HG03095 (cell line): ENCODE results near the gene C10orf67.

Experiments used
- ATAC-seq: cut with Tn5 transposase; IDR thresholded peaks from one replicate; pipeline ENCODE4 v1.9.1; 2021; ENCODE audit warnings: moderate library complexity; ENCODE audit not compliant: unreplicated experiment

C10orf67 gene

DNA sequence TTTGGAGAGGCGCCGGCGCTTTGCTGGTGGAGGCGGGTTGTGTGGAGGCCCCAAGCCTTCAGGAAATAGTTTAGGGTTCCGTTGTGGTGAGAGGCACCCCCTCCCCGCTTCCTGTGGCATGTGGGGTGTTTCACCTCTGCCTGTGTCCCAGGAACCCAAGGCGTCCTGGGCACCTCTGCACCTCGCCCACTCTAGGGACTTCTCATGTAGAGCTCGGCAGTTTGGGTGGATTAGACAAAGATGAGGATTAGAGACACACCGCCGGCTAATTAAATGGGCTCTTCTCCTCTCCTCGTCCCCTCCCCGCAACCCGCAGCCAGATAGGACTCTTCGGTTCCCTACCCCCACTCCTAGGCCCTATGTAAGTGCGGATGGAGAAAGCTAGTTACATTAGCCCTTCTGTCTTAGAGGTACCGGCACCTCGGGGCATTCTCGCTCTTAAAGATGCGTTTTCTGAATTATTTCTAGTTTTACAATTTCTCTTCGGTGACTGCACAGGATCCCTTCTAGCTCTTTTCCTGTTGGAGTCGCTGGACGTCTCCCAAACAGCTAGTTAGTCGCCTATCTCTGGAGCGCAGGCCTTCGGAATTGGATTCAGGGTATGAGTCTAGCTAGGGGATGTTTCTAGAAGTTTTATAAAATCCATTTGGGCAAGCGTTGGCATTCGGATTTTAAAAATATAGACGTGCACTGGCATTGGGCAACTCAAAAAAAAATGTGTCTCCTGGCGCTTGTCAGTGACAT is 144.7 kb downstream of the C10orf67 start:
- ATAC-seq, result no peak

DNA sequence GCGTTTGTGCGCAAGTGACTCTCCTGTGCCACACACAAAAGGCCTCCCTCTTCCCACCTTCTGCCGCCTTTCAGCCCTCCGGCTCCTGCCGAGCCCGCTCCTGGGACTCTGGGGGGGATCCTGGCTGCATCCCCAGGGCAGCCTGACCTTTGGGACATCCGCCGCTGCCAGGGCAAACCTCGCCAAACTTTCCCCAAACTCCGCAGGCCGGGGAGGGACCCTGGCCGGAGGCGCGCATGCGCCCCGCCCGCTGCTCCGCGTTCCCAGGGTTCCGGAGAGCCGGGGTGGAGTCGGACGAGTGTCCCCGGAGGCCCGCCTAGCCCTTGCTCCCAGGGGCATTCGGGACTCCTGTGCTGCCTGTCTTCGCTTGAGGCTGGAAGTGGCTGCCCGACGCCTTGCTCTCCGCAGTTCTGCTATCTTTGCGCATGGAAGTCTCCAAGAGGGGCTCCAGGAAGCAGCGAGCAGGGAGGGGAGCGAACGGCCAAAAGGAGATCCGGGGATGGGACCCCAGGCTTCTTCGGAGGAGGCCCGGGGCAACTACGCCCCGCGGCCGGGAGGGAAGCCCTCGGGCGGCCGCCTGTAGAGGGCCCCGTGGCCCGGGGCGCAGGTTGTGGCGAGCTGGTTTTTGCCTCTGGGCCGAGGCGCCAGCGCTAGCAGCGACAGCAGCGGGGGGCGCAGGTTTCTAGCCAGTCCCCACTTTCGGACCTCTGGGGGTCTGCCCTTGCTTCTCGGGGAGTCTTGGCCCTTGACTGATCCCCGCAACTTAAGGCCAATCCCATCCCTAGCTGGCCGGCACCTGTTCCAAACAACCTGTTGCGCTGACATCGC is 145.4 kb downstream of the C10orf67 start:
- ATAC-seq, result no peak

DNA sequence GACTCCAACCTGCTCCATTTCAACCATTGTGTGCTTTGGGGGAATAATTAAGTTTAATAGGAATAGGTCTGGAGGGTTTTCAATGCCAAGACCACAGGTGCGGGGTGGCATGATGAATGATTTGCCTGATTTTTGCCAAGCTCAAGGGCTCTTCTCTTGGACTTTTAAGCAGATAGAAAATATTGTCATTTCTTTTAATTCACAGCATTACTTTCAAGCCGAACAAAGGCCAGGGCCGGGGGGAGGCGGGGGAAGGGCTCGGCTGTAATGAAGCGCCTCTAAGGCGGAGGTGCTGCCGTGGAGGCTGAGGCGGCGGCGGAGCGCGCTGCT is 146.0 kb downstream of the C10orf67 start:
- no peak for ATAC-seq

DNA sequence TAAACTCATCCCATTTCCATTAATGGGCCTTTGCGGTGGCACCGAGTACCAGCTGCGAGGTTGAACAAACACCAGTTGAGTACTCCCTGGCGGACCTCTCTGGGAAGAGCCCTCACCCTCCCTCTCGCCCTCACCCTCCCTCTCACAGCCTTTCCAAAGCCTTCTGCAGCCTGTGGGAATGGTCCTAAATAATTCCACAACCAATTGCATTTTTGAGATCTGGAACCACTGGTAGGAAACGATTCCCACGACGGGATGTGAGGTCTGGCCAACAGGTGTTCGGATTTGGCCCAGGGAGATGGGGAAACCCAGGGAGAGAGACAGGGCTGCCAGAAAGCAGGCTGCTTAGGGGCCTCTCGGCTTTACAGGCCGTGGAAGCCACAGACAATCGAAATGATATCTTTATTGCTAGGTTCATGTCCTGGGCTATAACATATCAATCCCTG is 147.2 kb downstream of the C10orf67 start:
- no peak for ATAC-seq

DNA sequence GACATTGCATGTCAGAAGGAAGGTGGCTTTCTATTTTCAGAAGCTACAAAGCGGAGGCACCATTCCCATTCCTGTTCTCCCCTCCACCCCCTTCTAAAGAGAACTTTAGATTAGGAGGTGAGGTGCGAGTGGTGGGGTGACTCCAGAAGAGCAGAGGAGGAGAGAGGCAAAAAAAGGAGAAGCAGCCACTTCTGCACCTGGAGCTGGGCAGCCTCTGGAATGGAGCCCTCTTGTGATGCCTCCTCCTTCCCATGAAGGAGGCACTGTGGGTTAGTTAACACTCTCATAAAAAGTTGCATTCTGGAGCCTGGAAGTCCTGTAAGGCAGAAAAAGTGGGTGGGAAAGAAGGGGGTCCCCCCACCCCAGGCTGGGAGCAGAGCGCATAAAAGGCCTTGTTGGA is 147.7 kb downstream of the C10orf67 start:
- no peak for ATAC-seq

DNA sequence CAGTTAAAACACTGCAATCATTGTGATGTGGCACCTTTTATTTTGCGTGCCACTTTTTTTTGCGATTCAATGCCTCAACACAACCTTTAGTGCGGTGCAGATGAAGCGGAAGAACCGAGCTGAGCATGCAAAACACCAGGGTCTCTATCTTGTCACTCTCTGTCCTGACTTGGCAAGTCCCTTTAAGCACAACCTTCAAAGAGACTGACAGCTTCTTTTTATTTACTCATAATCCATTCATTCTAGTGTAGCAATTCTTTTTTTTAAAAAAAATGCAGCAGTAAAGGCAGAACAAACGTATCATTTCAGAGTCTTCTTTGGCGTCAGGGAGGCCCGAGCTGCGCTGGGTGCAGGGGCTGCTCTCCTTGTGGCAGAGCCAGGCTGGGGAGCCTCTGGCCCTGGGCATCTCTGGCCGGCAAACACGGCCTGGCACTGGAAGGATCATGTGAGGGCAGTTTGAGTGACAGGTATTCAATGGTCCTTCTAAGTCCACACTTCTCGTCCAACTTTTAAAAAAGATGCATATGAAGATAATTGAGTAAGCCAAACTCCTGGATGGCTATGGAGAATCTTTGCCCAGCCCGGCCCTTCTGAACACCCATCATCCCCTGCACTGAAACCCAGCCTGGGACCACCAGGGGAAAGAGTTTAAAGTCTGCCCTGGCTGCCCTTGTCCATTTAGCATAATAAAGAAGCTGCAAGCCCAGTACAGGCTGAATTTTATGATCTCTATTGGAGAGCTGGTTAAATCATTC is 148.6 kb downstream of the C10orf67 start:
- no peak for ATAC-seq

DNA sequence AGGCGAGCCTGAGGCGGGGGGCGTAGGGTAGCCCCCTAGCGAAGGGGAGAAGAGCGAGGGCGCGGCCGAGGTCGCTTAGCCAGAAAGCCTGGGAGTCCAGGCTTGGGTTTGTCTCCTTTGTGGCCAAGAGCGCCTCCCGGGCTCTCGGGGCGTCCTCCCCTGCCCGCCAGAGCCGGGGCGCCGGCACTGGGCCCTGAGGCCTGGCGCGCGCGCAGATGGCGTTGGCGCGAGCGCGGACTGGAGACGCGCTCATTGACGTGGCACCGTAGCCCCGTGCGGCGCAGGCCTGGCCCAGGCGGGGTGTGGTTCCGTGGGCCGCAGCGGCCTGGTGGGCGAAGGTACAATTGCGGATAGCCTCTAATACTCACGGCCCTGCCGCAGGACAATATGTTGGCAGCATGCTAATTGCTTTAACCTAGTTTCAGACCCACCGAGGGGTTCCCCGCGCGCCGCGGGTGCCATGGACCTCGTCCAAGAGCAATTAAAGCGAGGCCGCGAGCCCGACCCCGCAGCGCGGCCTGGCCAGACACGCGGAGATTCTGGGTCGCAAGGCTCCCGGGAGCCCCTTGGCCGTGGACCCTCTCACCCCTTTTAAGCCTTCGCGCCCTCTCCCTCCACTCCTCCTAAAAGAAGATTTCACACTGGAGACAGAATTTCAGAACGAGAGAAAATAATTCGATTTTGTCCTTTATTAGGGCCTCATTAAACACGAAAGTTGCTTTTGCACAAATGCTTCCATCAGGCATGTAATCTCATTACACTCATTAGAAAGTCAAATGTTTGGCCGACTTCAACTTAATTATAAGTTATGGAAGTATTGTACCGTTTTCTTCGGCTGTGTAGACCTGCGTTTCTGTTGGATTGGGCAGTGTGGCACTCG is 149.4 kb downstream of the C10orf67 start:
- ATAC-seq, result no peak

DNA sequence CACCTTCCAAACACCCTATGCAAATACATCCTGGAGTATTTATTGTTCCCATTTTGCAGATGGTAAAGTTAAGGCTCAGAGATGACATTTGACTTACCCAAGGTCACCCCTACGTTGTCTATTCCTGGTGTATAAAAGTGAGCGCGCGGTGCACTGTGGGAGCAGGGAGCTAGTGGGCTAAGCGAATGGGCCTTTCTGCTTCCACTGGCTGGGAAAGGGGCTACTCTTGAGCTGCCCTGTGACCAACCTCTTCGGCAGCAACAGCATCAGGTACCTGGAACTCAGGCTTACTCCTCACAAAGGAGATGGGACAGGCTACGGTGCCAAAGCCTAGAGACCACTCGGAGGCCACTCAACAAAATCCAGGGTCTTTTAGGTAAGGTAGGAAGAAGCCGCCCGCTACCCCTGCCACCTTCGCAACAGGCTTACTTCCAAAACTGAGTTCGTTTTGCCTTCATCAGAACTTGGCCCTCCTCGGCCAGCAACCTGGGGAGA is 150.1 kb downstream of the C10orf67 start:
- ATAC-seq, result no peak

DNA sequence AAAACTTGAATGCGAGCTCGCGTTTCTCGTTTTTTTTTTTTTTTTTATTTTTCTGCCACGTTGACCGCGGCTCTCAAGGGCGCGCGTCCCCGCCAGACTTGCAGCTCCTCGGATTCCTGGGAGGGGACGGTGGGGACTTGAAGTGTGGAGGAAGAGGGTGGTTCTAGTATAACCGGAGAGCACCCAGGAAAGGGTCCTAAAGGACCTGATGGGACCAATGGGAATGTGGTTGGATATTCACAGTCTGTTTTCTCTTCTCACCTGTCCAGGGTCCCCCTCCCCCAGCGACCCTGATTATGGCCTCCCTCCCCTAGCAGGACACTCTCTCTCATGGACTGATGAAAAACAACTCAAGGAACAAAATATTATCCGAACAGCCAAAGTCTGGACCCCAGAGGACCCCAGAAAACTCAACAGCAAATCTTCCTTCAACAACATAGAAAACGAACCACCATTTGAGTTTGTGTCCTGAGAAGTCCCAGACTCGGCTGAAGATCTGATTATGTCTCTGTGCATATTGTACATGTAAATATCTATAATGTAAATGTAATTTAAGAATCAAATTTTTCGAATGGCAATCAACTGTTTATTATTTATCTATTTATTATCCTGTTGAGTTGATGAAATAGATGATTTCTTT is 151.0 kb downstream of the C10orf67 start:
- ATAC-seq, result no peak

DNA sequence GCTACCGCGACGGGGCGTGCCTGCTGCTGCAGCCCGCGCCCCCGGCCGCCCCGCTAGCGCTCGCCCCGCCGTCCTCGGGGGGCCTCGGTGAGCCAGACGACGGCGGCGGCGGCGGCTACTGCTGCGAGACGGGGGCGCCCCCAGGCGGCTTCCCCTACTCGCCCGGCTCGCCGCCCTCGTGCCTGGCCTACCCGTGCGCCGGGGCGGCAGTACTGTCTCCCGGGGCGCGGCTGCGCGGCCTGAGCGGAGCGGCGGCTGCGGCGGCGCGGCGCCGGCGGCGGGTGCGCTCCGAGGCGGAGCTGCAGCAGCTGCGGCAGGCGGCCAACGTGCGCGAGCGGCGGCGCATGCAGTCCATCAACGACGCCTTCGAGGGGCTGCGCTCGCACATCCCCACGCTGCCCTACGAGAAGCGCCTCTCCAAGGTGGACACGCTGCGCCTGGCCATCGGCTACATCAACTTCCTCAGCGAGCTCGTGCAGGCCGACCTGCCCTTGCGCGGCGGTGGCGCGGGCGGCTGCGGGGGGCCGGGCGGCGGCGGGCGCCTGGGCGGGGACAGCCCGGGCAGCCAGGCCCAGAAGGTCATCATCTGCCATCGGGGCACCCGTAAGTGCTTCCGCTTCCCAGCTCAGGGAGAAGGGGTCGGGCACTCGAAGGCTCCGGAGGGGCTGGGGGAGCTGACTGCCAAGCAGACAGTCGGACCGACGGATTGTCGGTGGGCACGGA is 151.7 kb downstream of the C10orf67 start:
- ATAC-seq, result no peak

DNA sequence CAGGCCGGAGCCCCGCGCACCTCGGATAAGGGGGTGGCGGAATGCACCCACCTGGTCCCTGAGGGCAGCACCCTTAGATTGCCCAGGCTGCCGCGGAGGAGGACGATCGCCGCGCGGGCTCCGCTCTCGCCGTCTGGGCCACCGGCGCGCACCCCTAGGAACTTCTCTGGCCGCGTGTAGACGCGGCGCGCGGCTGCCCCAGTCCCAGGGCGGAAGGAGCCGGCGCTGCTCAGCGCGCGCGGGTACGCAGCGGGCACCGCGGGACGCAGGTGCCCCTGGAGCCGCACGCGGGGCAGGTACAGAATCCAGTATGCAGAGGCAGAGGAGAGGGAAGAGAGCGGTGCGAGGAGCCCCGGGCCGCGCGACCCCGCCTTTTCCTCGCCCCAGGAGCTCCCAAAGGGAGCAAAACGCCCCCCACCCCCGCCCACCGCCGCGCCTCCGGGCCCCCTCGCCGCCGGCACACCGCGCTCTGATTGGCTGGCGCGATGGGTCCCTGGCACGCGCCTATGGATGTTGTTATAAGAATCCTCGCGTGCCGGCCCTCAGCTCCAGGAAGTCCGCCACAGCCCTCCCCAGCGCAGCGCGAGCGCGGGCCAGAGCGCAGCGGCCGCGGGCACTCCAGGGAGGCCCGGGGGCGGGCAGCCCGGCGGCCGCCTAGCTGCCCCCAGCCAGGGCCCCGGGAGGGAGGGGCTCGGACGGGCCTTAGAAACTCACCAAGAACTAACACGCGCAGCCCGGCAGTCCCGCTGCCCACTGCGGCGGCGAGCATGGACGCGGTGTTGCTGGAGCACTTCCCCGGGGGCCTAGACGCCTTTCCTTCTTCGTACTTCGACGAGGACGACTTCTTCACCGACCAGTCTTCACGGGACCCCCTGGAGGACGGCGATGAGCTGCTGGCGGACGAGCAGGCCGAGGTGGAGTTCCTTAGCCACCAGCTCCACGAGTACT is 152.6 kb downstream of the C10orf67 start, which contains the start of gene PTF1A:
PTF1A (plus strand) TSS at position 549 of the 948 bp plus-strand sequence; CDS start at position 768, 219 bp downstream.
- no peak for ATAC-seq

DNA sequence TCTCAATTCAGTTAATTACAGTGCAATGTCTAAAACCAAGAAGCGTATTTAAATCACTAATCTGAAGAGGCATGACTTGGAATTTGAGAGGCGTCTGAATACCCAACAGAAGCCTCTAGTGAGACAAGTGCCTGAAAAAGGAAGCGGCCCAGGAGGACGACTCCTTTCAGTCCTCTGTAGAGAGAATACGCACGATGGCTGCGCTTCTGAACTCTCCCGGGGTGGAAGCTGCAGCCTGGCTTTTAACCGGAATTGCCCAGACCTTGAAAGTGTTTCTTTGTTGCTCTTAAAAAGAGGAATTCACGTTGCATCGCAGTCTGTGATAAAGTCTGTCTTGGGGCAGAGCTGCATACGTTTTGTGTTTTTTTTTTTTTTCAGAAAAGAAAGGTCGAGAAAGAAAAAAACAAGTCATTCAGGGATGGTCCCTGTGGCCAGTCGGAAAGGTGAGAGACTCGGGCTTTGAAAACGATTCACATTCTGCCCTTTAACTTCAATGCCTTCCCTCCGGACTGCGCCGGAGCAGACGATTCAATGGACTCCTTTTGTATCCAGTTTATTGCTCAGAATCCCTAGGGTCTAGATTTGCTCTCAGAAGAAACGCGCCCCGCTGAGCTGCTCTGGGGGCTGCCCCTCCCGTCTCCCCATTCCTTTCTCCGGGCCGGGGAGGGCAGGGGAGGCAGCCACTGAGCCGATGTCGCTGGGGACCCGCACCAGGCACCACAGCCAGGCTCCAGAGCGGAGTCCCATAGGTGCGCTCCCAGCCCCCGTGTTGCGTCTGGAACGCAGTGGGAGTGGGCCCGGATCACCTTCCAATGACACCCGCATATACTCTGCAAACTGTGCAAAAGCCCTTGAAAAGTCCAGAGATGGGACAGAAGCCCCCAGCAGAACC is 153.5 kb downstream of the C10orf67 start:
- ATAC-seq, result no peak

DNA sequence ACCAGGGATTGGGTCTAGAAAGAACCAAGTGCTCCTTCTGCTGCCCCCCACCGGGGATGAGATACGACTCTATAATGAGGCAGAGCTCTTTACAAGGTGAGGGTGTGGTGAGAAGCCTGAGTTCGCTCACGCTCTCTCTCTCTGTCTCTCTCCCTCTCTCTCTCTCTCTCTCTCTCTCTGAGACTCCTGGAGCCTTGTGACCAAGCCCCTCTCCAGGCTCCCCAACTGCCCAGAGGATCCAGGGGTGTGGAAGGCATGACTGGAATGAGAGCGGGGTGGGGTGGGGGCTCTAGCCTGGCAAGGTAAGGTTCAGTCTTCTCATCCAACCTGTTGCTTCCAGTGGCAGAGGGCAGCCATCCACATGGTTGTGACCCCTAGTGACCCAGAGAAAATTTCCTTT is 155.6 kb downstream of the C10orf67 start:
- no peak for ATAC-seq

DNA sequence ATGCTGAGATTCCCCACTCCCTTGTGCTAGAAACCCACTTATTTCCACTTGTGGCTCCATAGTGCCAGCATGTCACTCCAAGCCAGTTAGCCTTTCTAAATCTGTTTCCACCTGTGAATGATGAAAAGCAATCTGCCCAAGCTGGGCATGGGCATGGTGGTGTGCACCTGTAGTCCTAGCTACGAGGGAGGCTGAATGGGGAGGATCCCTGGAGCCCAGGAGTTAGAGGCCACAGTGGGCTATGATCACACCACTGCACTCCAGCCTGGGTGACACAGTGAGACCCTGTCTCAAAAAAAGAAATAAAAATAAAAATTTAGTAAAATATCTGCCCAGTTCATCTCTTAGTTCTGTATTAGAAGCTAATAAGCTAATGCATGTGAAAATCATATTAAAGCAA is 157.4 kb downstream of the C10orf67 start:
- ATAC-seq, result no peak

DNA sequence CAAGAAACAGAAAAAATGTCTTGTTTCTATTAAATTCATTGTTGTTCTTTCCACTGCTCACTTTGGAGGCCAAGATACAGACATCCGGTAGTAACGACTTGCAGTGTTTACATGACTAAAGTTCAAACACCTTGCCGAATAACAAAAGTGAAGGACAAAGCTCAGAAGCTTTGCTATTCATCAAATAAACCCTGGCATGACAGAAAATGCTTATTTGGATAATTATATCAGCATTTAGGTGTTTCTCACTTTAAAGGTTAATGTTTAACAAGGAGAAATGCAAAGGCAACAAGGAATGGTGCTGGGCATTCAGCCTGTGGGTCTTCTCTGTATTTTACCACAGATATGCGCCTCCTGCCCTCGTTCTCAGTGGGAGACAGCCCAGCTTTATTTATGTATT is 157.9 kb downstream of the C10orf67 start:
- ATAC-seq, result no peak

DNA sequence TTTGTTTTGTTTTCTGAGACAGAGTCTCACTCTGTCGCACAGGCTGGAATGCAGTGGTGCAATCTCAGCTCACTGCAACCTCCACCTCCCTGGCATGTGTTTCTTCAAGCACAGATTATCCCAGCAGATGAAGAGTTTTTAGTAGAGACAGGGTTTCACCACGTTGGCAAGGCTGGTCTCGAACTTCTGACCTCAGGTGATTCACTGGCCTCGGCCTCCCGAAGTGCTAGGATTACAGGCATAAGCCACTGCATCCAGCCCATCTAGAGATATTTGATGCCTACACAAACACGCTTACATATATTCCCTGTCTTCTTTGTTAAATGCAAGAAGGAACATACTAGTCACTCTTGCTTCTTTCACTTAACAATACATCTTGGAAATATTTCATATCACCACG is 158.4 kb downstream of the C10orf67 start:
- ATAC-seq, result no peak

DNA sequence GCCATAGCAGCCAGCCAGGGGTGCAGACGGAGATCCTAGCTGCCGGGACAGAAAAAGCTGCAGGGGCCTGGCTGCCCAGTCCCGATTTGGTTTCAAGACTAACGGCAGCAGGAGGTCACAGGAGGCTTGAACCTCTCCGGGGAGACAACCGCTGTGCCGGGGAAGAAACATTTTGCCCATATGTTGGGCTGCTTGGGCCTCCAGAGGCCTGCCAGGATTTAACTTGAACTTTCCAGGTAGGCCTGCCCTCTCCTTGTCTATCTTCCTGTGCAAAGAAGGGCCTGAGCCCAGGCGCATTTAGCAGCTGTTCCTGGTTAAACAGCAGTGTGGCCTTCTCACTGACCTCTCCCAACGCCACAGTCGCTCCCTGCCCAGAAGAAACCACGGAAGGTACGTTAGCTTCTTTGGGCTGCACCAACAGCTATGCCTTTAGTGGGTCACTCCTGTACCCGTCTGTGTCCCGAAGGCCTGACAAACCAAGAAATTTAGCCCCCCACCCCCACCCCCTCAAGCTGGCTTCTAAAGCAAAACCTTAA is 169.6 kb downstream of the C10orf67 start:
- no peak for ATAC-seq
